GM12878 (cell line): Measurements from ENCODE around the gene FNTB. TPM values are rescaled to one million over a fixed set of nuclear protein-coding genes. Genes with fewer than 3 reads are reported as not detected.

Experiments used
- ATAC-seq: fragments of 200-7000 bp; cut with Tn5 transposase; 3 replicates; pipeline ENCODE4 v1.9.1; 2020; ENCODE audit warnings: mild to moderate bottlenecking, moderate library complexity
- BruUV-seq: library from RNA; stranded (reverse); fragments of 400-500 nt; replicated peaks from 2 replicates; lab custom pipeline; 2021; lab: Mats Ljungman, UMichigan
- CTCF ChIA-PET: fragments of 300-600 bp; sonication (Branson Sonifier 250); formaldehyde crosslinking; extraction: SDS; loops from one replicate; lab custom pipeline; 2021; ENCODE audit warnings: inconsistent platforms; lab: Yijun Ruan, JAX
- POLR2A ChIA-PET: fragments of 350-600 bp; formaldehyde crosslinking; extraction: SDS; loops from one replicate; lab custom pipeline; 2021; ENCODE audit warnings: inconsistent platforms; lab: Charles Lee
- RAD21 ChIA-PET: fragments of 300-600 bp; sonication (Branson Sonifier 250); formaldehyde crosslinking; loops from one replicate; lab custom pipeline; 2023; ENCODE audit warnings: antibody characterized with exemption; ENCODE audit not compliant: unreplicated experiment; lab: Charles Lee
- SMC1A ChIA-PET: fragments of 300-600 bp; sonication (Branson Sonifier 250); formaldehyde crosslinking; loops from one replicate; lab custom pipeline; 2023; ENCODE audit not compliant: unreplicated experiment, uncharacterized antibody; lab: Charles Lee
- DNase-seq: peaks from one replicate; pipeline ENCODE4 v3.0.0-alpha.2; 2011; ENCODE audit warnings: low read depth, low spot score
- FAIRE-seq: peaks from 3 replicates; lab custom pipeline; 2011; peaks lifted over from hg19 to GRCh38; lab: Jason Lieb, UNC
- H2AFZ ChIP-seq: 2 replicates; pipeline ENCODE4 v1.6.0; 2011; ENCODE audit warnings: low read depth, low read length, control low read depth; ENCODE audit not compliant: control insufficient read depth
- H3K27ac ChIP-seq: 2 replicates; pipeline ENCODE4 v1.5.1; 2011; ENCODE audit warnings: control low read depth; ENCODE audit not compliant: control insufficient read depth, insufficient read depth
- H3K27me3 ChIP-seq, 2 experiments: replicated peaks in 1 of 2; 2 replicates each; pipeline versions ENCODE4 v1.6.0 to v1.6.1; 2011; ENCODE audit warnings: low read length in 1 of 2; ENCODE audit not compliant: control insufficient read depth in 2 of 2, insufficient read depth in 2 of 2
- H3K36me3 ChIP-seq, 2 experiments: 2 replicates each; pipeline ENCODE4 v1.5.1; 2011; ENCODE audit warnings: low read length in 1 of 2; ENCODE audit not compliant: control insufficient read depth in 2 of 2, insufficient read depth in 2 of 2
- H3K4me1 ChIP-seq: 2 replicates; pipeline ENCODE4 v1.6.1; 2011; ENCODE audit warnings: mild to moderate bottlenecking, low read length, moderate library complexity, mixed read lengths; ENCODE audit not compliant: control insufficient read depth, insufficient read depth
- H3K4me2 ChIP-seq: 2 replicates; pipeline ENCODE4 v1.6.0; 2011; ENCODE audit warnings: control low read depth; ENCODE audit not compliant: control insufficient read depth, insufficient read depth
- H3K4me3 ChIP-seq: fragments of 200-600 bp; sonication (generic); 2 replicates; pipeline ENCODE4 v1.5.1; 2016
- H3K79me2 ChIP-seq: 2 replicates; pipeline ENCODE4 v1.6.0; 2011; ENCODE audit warnings: low read length; ENCODE audit not compliant: control insufficient read depth, insufficient read depth
- H3K9ac ChIP-seq: 2 replicates; pipeline ENCODE4 v1.8.0; 2011; ENCODE audit warnings: low read length, control low read depth, mixed read lengths; ENCODE audit not compliant: control insufficient read depth, insufficient read depth
- H3K9me3 ChIP-seq: replicated peaks from 3 replicates; pipeline ENCODE4 v1.5.1; 2011; ENCODE audit warnings: mild to moderate bottlenecking, low read length; ENCODE audit not compliant: control insufficient read depth, insufficient read depth
- H4K20me1 ChIP-seq: 2 replicates; pipeline ENCODE4 v1.6.0; 2011; ENCODE audit not compliant: control insufficient read depth, insufficient read depth
- HDAC2 ChIP-seq: fragments of 200-600 bp; sonication (generic); IDR thresholded peaks from 2 replicates; pipeline ENCODE4 v1.6.1; 2017
- SREBF2 ChIP-seq: IDR thresholded peaks from 2 replicates; pipeline ENCODE4 v1.6.1; 2012; ENCODE audit warnings: mild to moderate bottlenecking, low read length
- ZBED1 ChIP-seq: IDR thresholded peaks from 2 replicates; pipeline ENCODE4 v1.6.1; 2016; ENCODE audit warnings: borderline replicate concordance
- ZNF274 ChIP-seq: IDR thresholded peaks from one replicate; pipeline ENCODE4 v1.8.0; 2011; ENCODE audit not compliant: insufficient read length, insufficient read depth
- WGBS: methylation state at CpG from one replicate; pipeline ENCODE4 v1.1.6; 2016; ENCODE audit warnings: low lambda C conversion rate; ENCODE audit not compliant: insufficient replicate concordance, insufficient coverage; ENCODE audit errors: missing lambda C conversion rate; 5-methylcytosine and 5-hydroxymethylcytosine counted together
- in situ Hi-C: fragments of 300-500 bp; cut with MboI; formaldehyde crosslinking; loops from 9 replicates; pipeline ENCODE4 v1.14.3; 2018; ENCODE audit warnings: mixed read lengths
- intact Hi-C: fragments of 100-400 bp; cut with micrococcal nuclease; formaldehyde crosslinking; loops from one replicate; pipeline ENCODE4 v1.14.2; 2022; ENCODE audit not compliant: unreplicated experiment
- polyA plus RNA-seq, 11 experiments: library from polyadenylated mRNA; depleted of rRNA in 4 of 11; unstranded in 6 of 11; stranded (reverse) in 5 of 11; fragments of >200 nt; fragmentation: Nextera tagmentation in 4 of 11; fragmentation: Illumina TruSeq in 1 of 11; extraction: Ambion mirVana in 4 of 11; extraction: Trizol in 1 of 11; gene quantifications; 1 replicate in 1 of 11; 2 replicates in 10 of 11; pipeline versions ENCODE4 v1.2.1 to v1.2.3, GENCODE V29; 2011 to 2016; ENCODE audit warnings: inconsistent platforms in 2 of 11, missing spikeins in 2 of 11, low read depth in 1 of 11
- total RNA-seq, 4 experiments: library from RNA; depleted of rRNA in 3 of 4; stranded (reverse); fragments of >200 nt in 3 of 4; fragmentation: Illumina TruSeq in 1 of 4; extraction: Trizol in 1 of 4; gene quantifications; 2 replicates each; pipeline versions ENCODE4 v1.2.1 to v1.2.3, GENCODE V29; 2013 to 2021
- TF ChIP-seq, protein P1 (sequence below): IDR thresholded peaks from 2 replicates; pipeline ENCODE4 v1.6.1; 2011; ENCODE audit warnings: mild to moderate bottlenecking, low read depth, low read length, moderate library complexity; ENCODE audit not compliant: insufficient replicate concordance
- TF ChIP-seq, protein P2 (sequence below): fragments of 450-650 bp; IDR thresholded peaks from 2 replicates; pipeline ENCODE4 v1.6.1; 2018; ENCODE audit warnings: mild to moderate bottlenecking, low read depth, moderate library complexity; ENCODE audit not compliant: partially characterized antibody
- TF ChIP-seq, protein P3 (sequence below): fragments of 450-650 bp; formaldehyde crosslinking; IDR thresholded peaks from 2 replicates; pipeline ENCODE4 v1.5.0; 2022; ENCODE audit warnings: mild to moderate bottlenecking, missing genetic modification characterization

FNTB gene
- total and polyA plus RNA-seq, 10 of the 15 experiments (the other 5 are each of a cell fraction or from before 2014, with no cell fraction given), result 10.4 to 25.1 (median 16.7) TPM

DNA sequence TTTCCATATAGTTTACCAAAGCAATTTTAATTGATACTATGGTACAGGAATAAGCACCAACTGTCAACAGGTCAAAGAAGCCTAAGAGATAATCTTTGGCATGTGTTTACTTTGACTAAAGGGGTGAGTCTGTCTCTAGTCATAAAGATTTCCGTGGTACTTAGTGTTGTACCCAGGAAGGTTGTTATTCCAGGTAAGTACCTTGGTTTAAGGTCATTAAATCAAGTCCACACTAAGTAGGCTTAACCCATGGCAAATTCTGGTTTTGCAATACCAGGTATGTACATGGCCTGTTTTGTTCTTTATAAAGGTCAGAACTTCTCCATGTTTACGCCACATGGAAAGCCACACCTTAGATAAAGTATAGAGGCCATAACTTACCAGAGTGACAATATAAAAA lies 105.7 kb downstream of the FNTB start:
- no peak for TF ChIP-seq HDAC2
- TF ChIP-seq ZBED1, result no peak
- TF ChIP-seq, protein P1, sequence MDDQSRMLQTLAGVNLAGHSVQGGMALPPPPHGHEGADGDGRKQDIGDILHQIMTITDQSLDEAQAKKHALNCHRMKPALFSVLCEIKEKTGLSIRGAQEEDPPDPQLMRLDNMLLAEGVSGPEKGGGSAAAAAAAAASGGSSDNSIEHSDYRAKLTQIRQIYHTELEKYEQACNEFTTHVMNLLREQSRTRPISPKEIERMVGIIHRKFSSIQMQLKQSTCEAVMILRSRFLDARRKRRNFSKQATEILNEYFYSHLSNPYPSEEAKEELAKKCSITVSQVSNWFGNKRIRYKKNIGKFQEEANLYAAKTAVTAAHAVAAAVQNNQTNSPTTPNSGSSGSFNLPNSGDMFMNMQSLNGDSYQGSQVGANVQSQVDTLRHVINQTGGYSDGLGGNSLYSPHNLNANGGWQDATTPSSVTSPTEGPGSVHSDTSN, result no peak
- TF ChIP-seq SREBF2, result no peak
- H3K79me2 ChIP-seq, result peaks cover 20% of the 10 kb centered on the region
- in situ Hi-C loops, result no loop called here
- no peak for DNase-seq
- no peak overlapping the region for H3K4me3 ChIP-seq
- peaks cover 18% of the 10 kb centered on the region for H3K9me3 ChIP-seq
- H3K9ac ChIP-seq, result no peak overlapping the region
- no peaks in the 10 kb centered on the region for H4K20me1 ChIP-seq
- no peak overlapping the region for H3K4me2 ChIP-seq
- H3K4me1 ChIP-seq, result no peaks in the 10 kb centered on the region
- ChIA-PET CTCF (no interaction called here), SMC1A (no interaction called here), RAD21 (no interaction called here), POLR2A (no interaction called here)
- H3K36me3 ChIP-seq, result peaks cover 13 to 44% of the 10 kb centered on the region in 2 experiments
- intact Hi-C loops, result no loop called here
- no peak for FAIRE-seq
- ATAC-seq, result no peak
- 100% methylated on average over 2 of the region's 2 CpGs for WGBS
- H3K27ac ChIP-seq, result no peak overlapping the region
- no peaks in the 10 kb centered on the region for H3K27me3 ChIP-seq
- no TSS peak for BruUV-seq
- no peak overlapping the region for H2AFZ ChIP-seq

DNA sequence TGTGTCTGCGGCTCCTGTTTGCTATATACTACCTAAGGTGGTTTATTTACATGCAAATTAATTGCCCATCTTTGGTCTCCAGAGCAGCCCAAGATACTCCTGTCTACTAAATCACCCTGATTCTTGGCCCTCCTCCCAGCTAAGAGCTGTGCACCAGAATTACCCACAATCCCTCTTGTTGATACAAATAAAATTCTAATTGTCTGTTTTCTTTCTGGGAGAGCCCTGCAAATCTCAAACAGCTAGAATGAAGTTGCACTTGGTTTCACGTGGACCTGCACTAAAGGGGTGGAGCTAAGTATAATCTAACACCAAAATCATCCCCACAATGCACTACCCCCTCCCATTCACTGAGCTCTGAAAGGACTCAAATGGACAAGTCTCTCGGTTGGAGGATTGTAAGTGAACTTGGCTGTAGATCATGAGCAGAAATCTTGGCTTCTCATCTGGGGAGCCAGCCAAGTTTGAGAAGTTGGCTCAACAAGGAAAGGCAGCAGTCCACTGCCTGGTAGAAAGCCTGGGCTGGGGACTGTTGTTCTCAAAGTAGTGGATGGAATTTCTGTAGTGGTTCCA lies 109.0 kb downstream of the FNTB start:
- no peak for DNase-seq
- Histone ChIP-seq H3K36me3 (peaks cover 8 to 25% of the 10 kb centered on the region in 2 experiments), H3K9me3 (no peaks in the 10 kb centered on the region), H3K79me2 (peaks cover 50% of the 10 kb centered on the region), H3K27ac (no peak overlapping the region), H4K20me1 (no peaks in the 10 kb centered on the region), H3K27me3 (no peaks in the 10 kb centered on the region), H3K9ac (no peak overlapping the region), H3K4me2 (no peak overlapping the region), H3K4me3 (no peak overlapping the region), H3K4me1 (peaks cover 8% of the 10 kb centered on the region), H2AFZ (no peak overlapping the region)
- POLR2A ChIA-PET, result interaction anchor here (0.5 kb wide), 1 partner anchor 13 kb away, joined by 3 read pairs; no protein-coding TSS in a partner anchor
- CTCF ChIA-PET, result no interaction called here
- WGBS, result 81% methylated on average over 3 of the region's 3 CpGs
- FAIRE-seq, result no peak
- ATAC-seq, result no peak
- RAD21 ChIA-PET, result no interaction called here
- intact Hi-C loops (no loop called here), in situ Hi-C loops (no loop called here)
- no TSS peak for BruUV-seq
- SMC1A ChIA-PET, result interaction anchor here (0.7 to 1.0 kb wide), 2 partner anchors 67 to 264 kb away, joined by 3 read pairs; no protein-coding TSS in a partner anchor
- TF ChIP-seq ZNF274, result no peak
- TF ChIP-seq, protein P2, sequence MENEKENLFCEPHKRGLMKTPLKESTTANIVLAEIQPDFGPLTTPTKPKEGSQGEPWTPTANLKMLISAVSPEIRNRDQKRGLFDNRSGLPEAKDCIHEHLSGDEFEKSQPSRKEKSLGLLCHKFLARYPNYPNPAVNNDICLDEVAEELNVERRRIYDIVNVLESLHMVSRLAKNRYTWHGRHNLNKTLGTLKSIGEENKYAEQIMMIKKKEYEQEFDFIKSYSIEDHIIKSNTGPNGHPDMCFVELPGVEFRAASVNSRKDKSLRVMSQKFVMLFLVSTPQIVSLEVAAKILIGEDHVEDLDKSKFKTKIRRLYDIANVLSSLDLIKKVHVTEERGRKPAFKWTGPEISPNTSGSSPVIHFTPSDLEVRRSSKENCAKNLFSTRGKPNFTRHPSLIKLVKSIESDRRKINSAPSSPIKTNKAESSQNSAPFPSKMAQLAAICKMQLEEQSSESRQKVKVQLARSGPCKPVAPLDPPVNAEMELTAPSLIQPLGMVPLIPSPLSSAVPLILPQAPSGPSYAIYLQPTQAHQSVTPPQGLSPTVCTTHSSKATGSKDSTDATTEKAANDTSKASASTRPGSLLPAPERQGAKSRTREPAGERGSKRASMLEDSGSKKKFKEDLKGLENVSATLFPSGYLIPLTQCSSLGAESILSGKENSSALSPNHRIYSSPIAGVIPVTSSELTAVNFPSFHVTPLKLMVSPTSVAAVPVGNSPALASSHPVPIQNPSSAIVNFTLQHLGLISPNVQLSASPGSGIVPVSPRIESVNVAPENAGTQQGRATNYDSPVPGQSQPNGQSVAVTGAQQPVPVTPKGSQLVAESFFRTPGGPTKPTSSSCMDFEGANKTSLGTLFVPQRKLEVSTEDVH, result no peak
- TF ChIP-seq, protein P3, sequence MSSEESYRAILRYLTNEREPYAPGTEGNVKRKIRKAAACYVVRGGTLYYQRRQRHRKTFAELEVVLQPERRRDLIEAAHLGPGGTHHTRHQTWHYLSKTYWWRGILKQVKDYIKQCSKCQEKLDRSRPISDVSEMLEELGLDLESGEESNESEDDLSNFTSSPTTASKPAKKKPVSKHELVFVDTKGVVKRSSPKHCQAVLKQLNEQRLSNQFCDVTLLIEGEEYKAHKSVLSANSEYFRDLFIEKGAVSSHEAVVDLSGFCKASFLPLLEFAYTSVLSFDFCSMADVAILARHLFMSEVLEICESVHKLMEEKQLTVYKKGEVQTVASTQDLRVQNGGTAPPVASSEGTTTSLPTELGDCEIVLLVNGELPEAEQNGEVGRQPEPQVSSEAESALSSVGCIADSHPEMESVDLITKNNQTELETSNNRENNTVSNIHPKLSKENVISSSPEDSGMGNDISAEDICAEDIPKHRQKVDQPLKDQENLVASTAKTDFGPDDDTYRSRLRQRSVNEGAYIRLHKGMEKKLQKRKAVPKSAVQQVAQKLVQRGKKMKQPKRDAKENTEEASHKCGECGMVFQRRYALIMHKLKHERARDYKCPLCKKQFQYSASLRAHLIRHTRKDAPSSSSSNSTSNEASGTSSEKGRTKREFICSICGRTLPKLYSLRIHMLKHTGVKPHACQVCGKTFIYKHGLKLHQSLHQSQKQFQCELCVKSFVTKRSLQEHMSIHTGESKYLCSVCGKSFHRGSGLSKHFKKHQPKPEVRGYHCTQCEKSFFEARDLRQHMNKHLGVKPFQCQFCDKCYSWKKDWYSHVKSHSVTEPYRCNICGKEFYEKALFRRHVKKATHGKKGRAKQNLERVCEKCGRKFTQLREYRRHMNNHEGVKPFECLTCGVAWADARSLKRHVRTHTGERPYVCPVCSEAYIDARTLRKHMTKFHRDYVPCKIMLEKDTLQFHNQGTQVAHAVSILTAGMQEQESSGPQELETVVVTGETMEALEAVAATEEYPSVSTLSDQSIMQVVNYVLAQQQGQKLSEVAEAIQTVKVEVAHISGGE (CRISPR knock-in tag), result no peak
